GM19397 (cell line): ENCODE data around the gene PCSK1N.

Source experiments
- ATAC-seq: cut with Tn5 transposase; IDR thresholded peaks from one replicate; pipeline ENCODE4 v1.9.1; 2021; ENCODE audit warnings: mild to moderate bottlenecking, moderate library complexity; ENCODE audit not compliant: unreplicated experiment

The PCSK1N gene

GRCh38 chrX:48791063-48791820, 44.2 kb downstream of the PCSK1N start:
- ATAC-seq, result no peak

- ATAC-seq, result no peak
These were observed 44.9 kb downstream of the PCSK1N start for GRCh38 chrX:48790477-48790876.

- ATAC-seq, result no peak
These were observed 45.8 kb downstream of the PCSK1N start for GRCh38 chrX:48789366-48790220.

GRCh38 chrX:48787505-48788443, 47.6 kb downstream of the PCSK1N start:
- no peak for ATAC-seq

- no peak for ATAC-seq
These were observed 48.4 kb downstream of the PCSK1N start for GRCh38 chrX:48786825-48787504.

GRCh38 chrX:48786341-48786800, 49.0 kb downstream of the PCSK1N start, which contains the start of gene GATA1:
Gene GATA1 (plus strand): TSS chrX:48786590. CDS start chrX:48791110, 4,520 bp downstream.
- ATAC-seq, result no peak

- ATAC-seq, result no peak
These were observed 49.7 kb downstream of the PCSK1N start for GRCh38 chrX:48785540-48786214.

- ATAC-seq, result no peak
These were observed 50.2 kb downstream of the PCSK1N start for GRCh38 chrX:48785186-48785539.

- ATAC-seq, result no peak
These were observed 50.7 kb downstream of the PCSK1N start for GRCh38 chrX:48784726-48785125.

- ATAC-seq, result no peak
These were observed 52.6 kb downstream of the PCSK1N start for GRCh38 chrX:48782795-48783194.

- no peak for ATAC-seq
These were observed 53.2 kb downstream of the PCSK1N start for GRCh38 chrX:48782216-48782615.

- no peak for ATAC-seq
These were observed 53.7 kb downstream of the PCSK1N start for GRCh38 chrX:48781705-48782104.
